GM08714 (cell line): ENCODE measurements around the gene SOST.
A peak's percentile ranks its signal among the peaks of the same experiment; 100 is the strongest.

Source experiments
- H3K4me3 ChIP-seq: fragments of 200-500 bp; sonication (Bioruptor generic); 2 replicates; pipeline ENCODE4 v1.5.1; 2014; ENCODE audit warnings: mild to moderate bottlenecking, low read length, inconsistent platforms
- ZNF274 ChIP-seq: IDR thresholded peaks from 2 replicates; pipeline ENCODE4 v1.6.1; 2012; ENCODE audit warnings: mild to moderate bottlenecking, low read depth, low read length

SOST gene

DNA sequence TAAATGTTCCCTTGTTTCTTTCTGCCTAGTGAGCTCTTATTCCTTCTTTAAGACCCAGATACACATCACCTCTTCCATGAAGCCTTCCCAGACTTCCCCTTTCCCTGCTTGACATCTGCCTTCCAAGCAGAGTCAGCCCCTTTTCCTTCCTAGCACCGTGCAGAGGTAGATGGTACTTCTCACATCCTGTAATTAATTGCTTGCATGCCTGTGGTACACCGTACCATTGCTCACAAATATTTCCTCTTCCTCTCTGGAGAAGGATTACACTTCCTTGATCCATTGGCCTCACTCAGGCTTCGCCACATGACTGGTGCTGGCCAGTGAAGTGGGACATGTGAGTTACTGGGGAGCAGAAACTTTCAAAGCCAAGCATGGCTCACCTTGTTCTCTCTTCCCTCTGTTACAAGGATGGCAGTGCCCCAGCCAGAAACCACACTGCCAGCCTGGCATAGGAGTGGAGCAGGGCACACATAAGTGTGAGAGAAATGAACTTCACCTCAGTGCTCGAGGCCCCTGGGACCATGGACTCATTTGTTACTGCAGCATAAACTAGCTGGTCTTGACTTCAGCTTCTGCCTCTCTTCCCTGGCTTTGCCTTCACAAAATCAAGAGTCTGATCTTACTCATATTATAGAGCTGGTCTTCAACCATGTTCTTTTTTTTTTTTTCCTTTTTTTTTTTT is 44.0 kb downstream of the SOST start:
- no peak overlapping the region for H3K4me3 ChIP-seq
- no peak for TF ChIP-seq ZNF274

- peak overlapping the region; percentile 46; the same call in 1 of the 2 replicates for H3K4me3 ChIP-seq
- TF ChIP-seq ZNF274, result no peak
Observed at GRCh38 chr17:43713494-43714162, 45.0 kb downstream of the SOST start.

GRCh38 chr17:43712397-43712796 is 46.2 kb downstream of the SOST start:
- no peak overlapping the region for H3K4me3 ChIP-seq
- no peak for TF ChIP-seq ZNF274

DNA sequence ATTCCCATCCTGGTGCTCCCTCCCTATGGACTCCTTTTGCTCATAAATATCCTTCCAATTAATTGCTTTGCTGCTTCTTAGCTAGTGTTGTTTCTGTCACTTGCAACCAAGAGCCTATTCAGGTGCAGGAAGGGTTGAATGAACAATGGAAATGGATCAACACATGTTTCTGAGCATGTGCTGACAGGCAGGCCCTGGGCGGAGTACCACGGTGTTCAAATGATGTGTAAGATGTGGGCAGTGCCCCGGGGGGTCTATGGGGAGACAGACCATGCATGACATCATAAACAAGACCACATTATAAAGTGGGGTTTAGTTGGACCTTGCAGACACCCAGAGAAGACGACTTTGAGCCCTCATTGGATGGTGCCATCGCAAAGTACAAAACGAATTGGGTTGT is 48.5 kb downstream of the SOST start:
- H3K4me3 ChIP-seq, result no peak overlapping the region
- TF ChIP-seq ZNF274, result no peak

DNA sequence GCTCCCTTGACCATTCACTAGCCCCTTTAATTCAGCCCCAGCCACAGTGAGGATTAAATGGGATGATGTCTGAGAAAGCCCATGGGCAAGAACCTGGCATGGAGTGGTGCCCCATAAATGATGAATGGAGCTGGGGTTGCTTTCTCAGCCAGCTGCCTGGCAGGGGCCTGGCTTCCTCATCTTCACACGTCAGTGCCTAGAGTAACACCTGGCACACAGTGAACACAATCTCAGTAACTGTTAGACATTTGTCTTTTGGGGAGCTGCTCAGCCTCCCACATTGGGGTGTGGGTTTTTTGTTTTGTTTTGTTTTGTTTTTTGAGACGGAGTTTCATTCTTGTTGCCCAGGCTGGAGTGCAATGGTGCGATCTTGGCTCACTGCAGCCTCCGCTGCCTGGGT is 49.4 kb downstream of the SOST start:
- H3K4me3 ChIP-seq, result no peak overlapping the region
- no peak for TF ChIP-seq ZNF274

GRCh38 chr17:43707184-43707583 is 51.4 kb downstream of the SOST start:
- TF ChIP-seq ZNF274, result no peak
- no peak overlapping the region for H3K4me3 ChIP-seq

GRCh38 chr17:43706235-43706634 is 52.4 kb downstream of the SOST start:
- no peak overlapping the region for H3K4me3 ChIP-seq
- TF ChIP-seq ZNF274, result no peak
